Panc1 (cell line): ENCODE data around the gene MPZL1. TPM values are rescaled to one million over a fixed set of nuclear protein-coding genes. Genes with fewer than 3 reads are reported as not detected.

Experiments used
- ATAC-seq: fragments of 200-7000 bp; cut with Tn5 transposase; 2 replicates; pipeline ENCODE4 v1.9.1; 2020; ENCODE audit warnings: mild to moderate bottlenecking, moderate library complexity
- BruUV-seq: library from RNA; stranded (reverse); fragments of 400-500 nt; replicated peaks from 2 replicates; lab custom pipeline; 2021; lab: Mats Ljungman, UMichigan
- CTCF ChIA-PET: fragments of 300-600 bp; sonication (Branson Sonifier 250); formaldehyde crosslinking; loops from one replicate; lab custom pipeline; 2022; ENCODE audit warnings: antibody characterized with exemption; lab: Charles Lee
- POLR2A ChIA-PET: fragments of 300-600 bp; sonication (Branson Sonifier 250); formaldehyde crosslinking; loops from one replicate; lab custom pipeline; 2022; ENCODE audit warnings: antibody characterized with exemption; lab: Charles Lee
- DNase-seq: peaks from one replicate; pipeline ENCODE4 v3.0.0-alpha.2; 2010; ENCODE audit warnings: low read depth, low spot score
- H3K27ac ChIP-seq: 2 replicates; pipeline ENCODE4 v1.5.1; 2011; ENCODE audit warnings: mild to moderate bottlenecking, low read length, inconsistent platforms
- H3K27me3 ChIP-seq: fragments of 200-500 bp; sonication (Bioruptor generic); 2 replicates; pipeline ENCODE4 v1.6.0; 2014; ENCODE audit warnings: low read length, inconsistent platforms; ENCODE audit not compliant: control insufficient read depth, insufficient read depth
- H3K36me3 ChIP-seq: fragments of 200-500 bp; sonication (Bioruptor generic); 2 replicates; pipeline ENCODE4 v1.5.1; 2014; ENCODE audit warnings: inconsistent platforms, mild to moderate bottlenecking, low read length, moderate library complexity; ENCODE audit not compliant: control insufficient read depth, insufficient read depth
- H3K4me1 ChIP-seq: 2 replicates; pipeline ENCODE4 v1.5.1; 2011; ENCODE audit warnings: inconsistent platforms, mild to moderate bottlenecking, low read length, moderate library complexity; ENCODE audit not compliant: control insufficient read depth, insufficient read depth
- H3K4me3 ChIP-seq, 2 experiments: 2 replicates each; pipeline ENCODE4 v1.5.1; 2011 to 2012; ENCODE audit warnings: low read depth in 2 of 2, low read length in 2 of 2, mild to moderate bottlenecking in 2 of 2, inconsistent platforms in 1 of 2, moderate library complexity in 1 of 2
- H3K9me3 ChIP-seq: fragments of 200-500 bp; sonication (Bioruptor generic); 2 replicates; pipeline ENCODE4 v1.5.1; 2014; ENCODE audit warnings: low read depth, mild to moderate bottlenecking, inconsistent platforms, low read length, moderate library complexity; ENCODE audit not compliant: control insufficient read depth, insufficient read depth
- POLR2AphosphoS5 ChIP-seq: IDR thresholded peaks from 2 replicates; pipeline ENCODE4 v1.6.1; 2012; ENCODE audit warnings: mild to moderate bottlenecking, low read depth, low read length, moderate library complexity
- SIN3A ChIP-seq: IDR thresholded peaks from 2 replicates; pipeline ENCODE4 v1.6.1; 2012; ENCODE audit warnings: low read depth, mild to moderate bottlenecking, low read length, moderate library complexity, borderline replicate concordance; ENCODE audit not compliant: insufficient read depth
- TCF7L2 ChIP-seq: IDR thresholded peaks from 2 replicates; pipeline ENCODE4 v1.6.1; 2011; ENCODE audit warnings: mild to moderate bottlenecking, low read depth, low read length, inconsistent platforms
- in situ Hi-C: cut with HindIII; loops from 2 replicates; pipeline ENCODE4 v1.10.0; 2016; ENCODE audit warnings: low sequenced_read_pairs, low pct_unique_long_range_greater_than_20kb
- intact Hi-C: fragments of 100-400 bp; cut with micrococcal nuclease; formaldehyde crosslinking; loops from one replicate; pipeline ENCODE4 v1.10.0; 2022; ENCODE audit not compliant: unreplicated experiment
- total RNA-seq: library from RNA; stranded (reverse); gene quantifications from one replicate; pipeline ENCODE4 v1.2.1, GENCODE V29; 2021; ENCODE audit not compliant: unreplicated experiment
- TF ChIP-seq, protein P1 (sequence below): fragments of 450-650 bp; IDR thresholded peaks from 2 replicates; pipeline ENCODE4 v1.5.1; 2017; ENCODE audit warnings: mild to moderate bottlenecking
- TF ChIP-seq, protein P2 (sequence below), 2 experiments: IDR thresholded peaks; 2 replicates each; pipeline ENCODE4 v1.6.1; 2011 to 2012; ENCODE audit warnings: low read depth in 2 of 2, control low read depth in 1 of 2, low read length in 1 of 2, mild to moderate bottlenecking in 1 of 2, moderate library complexity in 1 of 2; ENCODE audit not compliant: insufficient read depth in 1 of 2

Gene MPZL1
- total RNA-seq, 1 experiment from 2014 or later = 72.0 TPM

DNA sequence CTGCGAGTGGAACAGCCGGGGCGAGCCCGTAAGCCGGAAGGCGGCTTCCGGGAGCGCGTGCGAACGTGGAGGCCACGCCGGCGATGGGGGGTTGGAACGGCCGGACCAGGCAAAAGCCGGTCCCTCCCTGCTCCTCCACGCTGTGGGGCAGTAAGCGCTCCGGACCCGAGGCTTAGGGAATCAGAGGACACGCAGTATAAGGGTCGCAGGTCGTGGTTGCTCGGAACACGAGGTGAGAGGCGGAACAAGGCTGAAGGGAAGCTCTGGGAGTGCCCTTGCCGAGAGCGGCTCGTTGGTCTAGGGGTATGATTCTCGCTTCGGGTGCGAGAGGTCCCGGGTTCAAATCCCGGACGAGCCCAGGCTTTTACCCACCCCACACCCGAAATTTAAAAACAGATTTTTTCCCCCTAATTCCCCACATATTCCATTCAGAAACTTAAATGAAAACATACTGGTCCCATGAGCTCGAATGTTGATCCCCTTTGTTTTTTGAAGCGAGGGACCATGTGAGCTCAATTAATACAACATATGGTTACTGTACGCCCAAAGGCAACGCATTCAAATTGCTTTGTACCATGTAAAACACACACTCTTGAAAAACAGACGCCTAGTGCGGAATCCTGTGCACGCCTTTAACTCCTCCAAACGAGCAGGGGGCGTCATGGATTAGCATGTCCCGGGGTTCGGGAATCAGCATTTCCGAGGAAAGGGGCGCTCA, 7.2 kb upstream of the MPZL1 start:
- 0 out of 2 replicates have a peak, but pooled peaks have one; percentile 9 for TF ChIP-seq TCF7L2
- TF ChIP-seq SIN3A = peak; percentile 81; the same call in 1 of the 2 replicates
- peak; percentile 47; the same call in 1 of the 2 replicates for TF ChIP-seq POLR2AphosphoS5
- TF ChIP-seq, protein P1, sequence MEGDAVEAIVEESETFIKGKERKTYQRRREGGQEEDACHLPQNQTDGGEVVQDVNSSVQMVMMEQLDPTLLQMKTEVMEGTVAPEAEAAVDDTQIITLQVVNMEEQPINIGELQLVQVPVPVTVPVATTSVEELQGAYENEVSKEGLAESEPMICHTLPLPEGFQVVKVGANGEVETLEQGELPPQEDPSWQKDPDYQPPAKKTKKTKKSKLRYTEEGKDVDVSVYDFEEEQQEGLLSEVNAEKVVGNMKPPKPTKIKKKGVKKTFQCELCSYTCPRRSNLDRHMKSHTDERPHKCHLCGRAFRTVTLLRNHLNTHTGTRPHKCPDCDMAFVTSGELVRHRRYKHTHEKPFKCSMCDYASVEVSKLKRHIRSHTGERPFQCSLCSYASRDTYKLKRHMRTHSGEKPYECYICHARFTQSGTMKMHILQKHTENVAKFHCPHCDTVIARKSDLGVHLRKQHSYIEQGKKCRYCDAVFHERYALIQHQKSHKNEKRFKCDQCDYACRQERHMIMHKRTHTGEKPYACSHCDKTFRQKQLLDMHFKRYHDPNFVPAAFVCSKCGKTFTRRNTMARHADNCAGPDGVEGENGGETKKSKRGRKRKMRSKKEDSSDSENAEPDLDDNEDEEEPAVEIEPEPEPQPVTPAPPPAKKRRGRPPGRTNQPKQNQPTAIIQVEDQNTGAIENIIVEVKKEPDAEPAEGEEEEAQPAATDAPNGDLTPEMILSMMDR = no peak; the same call in 1 of the 2 replicates
- TF ChIP-seq, protein P2, sequence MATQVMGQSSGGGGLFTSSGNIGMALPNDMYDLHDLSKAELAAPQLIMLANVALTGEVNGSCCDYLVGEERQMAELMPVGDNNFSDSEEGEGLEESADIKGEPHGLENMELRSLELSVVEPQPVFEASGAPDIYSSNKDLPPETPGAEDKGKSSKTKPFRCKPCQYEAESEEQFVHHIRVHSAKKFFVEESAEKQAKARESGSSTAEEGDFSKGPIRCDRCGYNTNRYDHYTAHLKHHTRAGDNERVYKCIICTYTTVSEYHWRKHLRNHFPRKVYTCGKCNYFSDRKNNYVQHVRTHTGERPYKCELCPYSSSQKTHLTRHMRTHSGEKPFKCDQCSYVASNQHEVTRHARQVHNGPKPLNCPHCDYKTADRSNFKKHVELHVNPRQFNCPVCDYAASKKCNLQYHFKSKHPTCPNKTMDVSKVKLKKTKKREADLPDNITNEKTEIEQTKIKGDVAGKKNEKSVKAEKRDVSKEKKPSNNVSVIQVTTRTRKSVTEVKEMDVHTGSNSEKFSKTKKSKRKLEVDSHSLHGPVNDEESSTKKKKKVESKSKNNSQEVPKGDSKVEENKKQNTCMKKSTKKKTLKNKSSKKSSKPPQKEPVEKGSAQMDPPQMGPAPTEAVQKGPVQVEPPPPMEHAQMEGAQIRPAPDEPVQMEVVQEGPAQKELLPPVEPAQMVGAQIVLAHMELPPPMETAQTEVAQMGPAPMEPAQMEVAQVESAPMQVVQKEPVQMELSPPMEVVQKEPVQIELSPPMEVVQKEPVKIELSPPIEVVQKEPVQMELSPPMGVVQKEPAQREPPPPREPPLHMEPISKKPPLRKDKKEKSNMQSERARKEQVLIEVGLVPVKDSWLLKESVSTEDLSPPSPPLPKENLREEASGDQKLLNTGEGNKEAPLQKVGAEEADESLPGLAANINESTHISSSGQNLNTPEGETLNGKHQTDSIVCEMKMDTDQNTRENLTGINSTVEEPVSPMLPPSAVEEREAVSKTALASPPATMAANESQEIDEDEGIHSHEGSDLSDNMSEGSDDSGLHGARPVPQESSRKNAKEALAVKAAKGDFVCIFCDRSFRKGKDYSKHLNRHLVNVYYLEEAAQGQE (IDR thresholded peaks at IDR 0.05; ENCODE audit: insufficient read depth in 1 of 2, low read depth in 2 of 2, low read length in 1 of 2) = 0 out of 4 replicates have a peak, but pooled peaks of 1 of the 2 experiments have one; percentile 13

DNA sequence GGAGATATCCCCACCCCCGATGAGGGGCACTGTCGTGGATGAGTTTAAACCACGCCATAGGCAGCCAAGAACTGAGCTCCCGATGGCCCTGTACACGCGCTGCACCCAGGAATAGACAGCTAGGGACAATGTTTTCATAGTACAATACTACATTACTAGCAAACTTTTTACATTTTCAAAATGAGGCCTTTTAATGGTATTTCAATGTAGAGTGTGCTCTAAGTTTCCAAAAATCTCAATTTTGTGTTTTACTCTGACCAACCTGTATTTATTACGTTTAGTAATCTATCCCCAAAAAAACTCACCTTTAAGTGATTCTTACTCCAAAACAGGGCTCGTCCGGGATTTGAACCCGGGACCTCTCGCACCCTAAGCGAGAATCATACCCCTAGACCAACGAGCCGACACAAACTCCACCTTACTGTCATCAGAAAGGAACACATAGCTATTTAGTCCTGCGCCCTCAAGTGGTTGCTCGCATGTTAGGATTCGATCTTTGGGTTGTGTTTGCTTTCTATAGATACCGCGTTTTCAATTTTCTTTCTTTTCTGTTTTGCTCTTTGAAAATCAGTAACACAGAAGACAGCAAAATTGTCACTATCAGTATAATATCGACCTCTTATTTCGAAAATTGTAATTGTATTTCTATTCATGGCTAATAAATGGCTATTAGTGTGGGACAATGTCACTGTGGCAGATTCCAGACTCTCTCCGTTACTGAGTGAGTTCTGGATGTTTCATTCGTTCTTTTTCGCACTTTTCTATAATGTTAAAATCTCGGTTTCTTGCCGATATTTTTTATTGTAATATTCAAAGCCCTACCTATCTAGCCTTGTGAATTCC, 6.4 kb upstream of the MPZL1 start:
- CTCF ChIA-PET = interaction anchor here (0.6 to 0.7 kb wide), 5 partner anchors 10 to 366 kb away, joined by 3 to 6 read pairs (median 3); no protein-coding TSS in a partner anchor
- BruUV-seq = no TSS peak
- POLR2A ChIA-PET = interaction anchor here (0.5 to 0.8 kb wide), 3 partner anchors 93 to 1268 kb away, joined by 3 read pairs; partner anchors contain the start of gene CREG1
- Histone ChIP-seq H3K4me3 (peak overlapping the region; percentile 92 to 94), H3K36me3 (no peaks in the 10 kb centered on the region), H3K4me1 (peaks cover 6% of the 10 kb centered on the region; the same call in 1 of the 2 replicates), H3K27me3 (no peaks in the 10 kb centered on the region), H3K27ac (peak overlapping the region; percentile 92), H3K9me3 (no peaks in the 10 kb centered on the region)
- in situ Hi-C loops = no loop called here
- TF ChIP-seq TCF7L2 (peak; percentile 58; the same call in 1 of the 2 replicates), SIN3A (no peak), POLR2AphosphoS5 (peak; percentile 61; the same call in 1 of the 2 replicates)
- TF ChIP-seq, protein P1 = peak; percentile 83
- intact Hi-C loops = no loop called here
- ATAC-seq = peak; percentile 70
- DNase-seq = peak; percentile 92

More for the DNA sequence above, 7.2 kb upstream of the MPZL1 start:
- peaks cover 6% of the 10 kb centered on the region; the same call in 1 of the 2 replicates for H3K4me1 ChIP-seq
- no peaks in the 10 kb centered on the region for H3K27me3 ChIP-seq
- H3K4me3 ChIP-seq = peak overlapping the region; percentile 92 to 94
- H3K36me3 ChIP-seq = no peaks in the 10 kb centered on the region
- intact Hi-C loops = no loop called here
- H3K27ac ChIP-seq = peak overlapping the region; percentile 92
- no peaks in the 10 kb centered on the region for H3K9me3 ChIP-seq
- peak; percentile 86 for DNase-seq
- ChIA-PET CTCF (interaction anchor here (0.6 to 0.7 kb wide), 5 partner anchors 9 to 367 kb away, joined by 3 to 6 read pairs (median 3); no protein-coding TSS in a partner anchor), POLR2A (interaction anchor here (0.6 to 0.8 kb wide), 3 partner anchors 93 to 214 kb away, joined by 3 to 10 read pairs (median 3); partner anchors contain the start of gene CREG1)
- no TSS peak for BruUV-seq
- peak; percentile 80 for ATAC-seq
- in situ Hi-C loops = no loop called here
